Keratinocyte (primary cell): ENCODE results near the gene SWT1. TPM values are rescaled to one million over a fixed set of nuclear protein-coding genes. Genes with fewer than 3 reads are reported as not detected.

Experiments used
- DNase-seq: peaks from one replicate; pipeline ENCODE4 v3.0.0-alpha.2; 2011; ENCODE audit warnings: low read depth, missing footprints, low spot score
- FAIRE-seq: peaks from 2 replicates; lab custom pipeline; 2011; peaks lifted over from hg19 to GRCh38; lab: Jason Lieb, UNC
- H2AFZ ChIP-seq: 2 replicates; pipeline ENCODE4 v1.6.0; 2012; ENCODE audit warnings: low read length, control low read depth, inconsistent platforms; ENCODE audit not compliant: control insufficient read depth
- H3K27ac ChIP-seq: 2 replicates; pipeline ENCODE4 v1.5.1; 2011; ENCODE audit warnings: low read length; ENCODE audit not compliant: control insufficient read depth, insufficient read depth
- H3K27me3 ChIP-seq: 3 replicates; pipeline ENCODE4 v1.6.0; 2011; ENCODE audit warnings: low read length; ENCODE audit not compliant: control insufficient read depth, insufficient read depth; ENCODE audit errors: extremely low read depth
- H3K36me3 ChIP-seq, 2 experiments: 2 replicates in 1 of 2; 3 replicates in 1 of 2; pipeline ENCODE4 v1.5.1; 2011; ENCODE audit warnings: low read length in 2 of 2, mild to moderate bottlenecking in 1 of 2; ENCODE audit not compliant: control insufficient read depth in 2 of 2, insufficient read depth in 2 of 2; ENCODE audit errors: extremely low read depth in 1 of 2
- H3K4me1 ChIP-seq: 3 replicates; pipeline ENCODE4 v1.5.1; 2011; ENCODE audit warnings: low read length; ENCODE audit not compliant: control insufficient read depth, insufficient read depth; ENCODE audit errors: extremely low read depth
- H3K4me2 ChIP-seq: 3 replicates; pipeline ENCODE4 v1.6.0; 2011; ENCODE audit warnings: low read depth, low read length; ENCODE audit not compliant: control insufficient read depth, insufficient read depth; ENCODE audit errors: extremely low read depth
- H3K4me3 ChIP-seq, 3 experiments: fragments of 200-600 bp in 1 of 3; sonication (generic) in 1 of 3; 2 replicates in 2 of 3; 3 replicates in 1 of 3; pipeline ENCODE4 v1.5.1; 2011 to 2016; ENCODE audit warnings: low read length in 3 of 3, mild to moderate bottlenecking in 3 of 3, control low read depth in 2 of 3, inconsistent platforms in 1 of 3, low read depth in 1 of 3, mixed read lengths in 1 of 3, mixed run types in 1 of 3, moderate library complexity in 1 of 3; ENCODE audit not compliant: control insufficient read depth in 2 of 3, insufficient read depth in 2 of 3; ENCODE audit errors: extremely low read depth in 1 of 3
- H3K79me2 ChIP-seq: 2 replicates; pipeline ENCODE4 v1.6.0; 2012; ENCODE audit warnings: low read length; ENCODE audit not compliant: control insufficient read depth, insufficient read depth
- H3K9ac ChIP-seq: 3 replicates; pipeline ENCODE4 v1.6.0; 2011; ENCODE audit warnings: low read length; ENCODE audit not compliant: control insufficient read depth, insufficient read depth; ENCODE audit errors: extremely low read depth
- H3K9me1 ChIP-seq: 3 replicates; pipeline ENCODE4 v1.6.0; 2011; ENCODE audit warnings: low read length; ENCODE audit not compliant: control insufficient read depth, insufficient read depth; ENCODE audit errors: extremely low read depth
- H3K9me3 ChIP-seq: 2 replicates; pipeline ENCODE4 v1.5.1; 2012; ENCODE audit warnings: low read depth, low read length; ENCODE audit not compliant: control insufficient read depth
- H4K20me1 ChIP-seq: 3 replicates; pipeline ENCODE4 v1.6.0; 2011; ENCODE audit warnings: low read length; ENCODE audit not compliant: control insufficient read depth, insufficient read depth; ENCODE audit errors: extremely low read depth
- EZH2 ChIP-seq: IDR thresholded peaks from one replicate; pipeline ENCODE4 v1.6.1; 2012; ENCODE audit warnings: inconsistent platforms, mild to moderate bottlenecking, low read length, moderate library complexity
- dilution Hi-C: fragments of 300-500 bp; cut with MboI; formaldehyde crosslinking; loops from one replicate; pipeline ENCODE4 v1.7.0; 2020; ENCODE audit warnings: low sequenced_read_pairs; ENCODE audit not compliant: extremely low pct_ligation_motif_present
- polyA plus RNA-seq, 5 experiments: library from polyadenylated mRNA; depleted of rRNA in 3 of 5; stranded (reverse) in 3 of 5; stranded (forward) in 1 of 5; unstranded in 1 of 5; fragments of >200 nt; gene quantifications; 1 replicate in 1 of 5; 2 replicates in 3 of 5; 3 replicates in 1 of 5; pipeline versions ENCODE4 v1.2.1 to v1.2.3, GENCODE V29; 2011 to 2012; ENCODE audit warnings: missing spikeins in 2 of 5, low read depth in 1 of 5, low replicate concordance in 1 of 5
- TF ChIP-seq, protein P1 (sequence below), 3 experiments: IDR thresholded peaks in 1 of 3; conservative IDR thresholded peaks in 1 of 3; optimal IDR thresholded peaks in 1 of 3; 2 replicates in 2 of 3; 3 replicates in 1 of 3; pipeline versions ENCODE3 to v1.5.1; 2011; ENCODE audit warnings: low read length in 3 of 3, mild to moderate bottlenecking in 3 of 3, moderate library complexity in 2 of 3, control low read depth in 1 of 3, inconsistent platforms in 1 of 3; ENCODE audit not compliant: insufficient read depth in 2 of 3; ENCODE audit errors: extremely low read depth in 1 of 3

Gene SWT1
- polyA plus RNA-seq, 1 donor (not counting 4 experiments of a cell fraction or from before 2014, with no cell fraction given): 2.9 TPM

DNA sequence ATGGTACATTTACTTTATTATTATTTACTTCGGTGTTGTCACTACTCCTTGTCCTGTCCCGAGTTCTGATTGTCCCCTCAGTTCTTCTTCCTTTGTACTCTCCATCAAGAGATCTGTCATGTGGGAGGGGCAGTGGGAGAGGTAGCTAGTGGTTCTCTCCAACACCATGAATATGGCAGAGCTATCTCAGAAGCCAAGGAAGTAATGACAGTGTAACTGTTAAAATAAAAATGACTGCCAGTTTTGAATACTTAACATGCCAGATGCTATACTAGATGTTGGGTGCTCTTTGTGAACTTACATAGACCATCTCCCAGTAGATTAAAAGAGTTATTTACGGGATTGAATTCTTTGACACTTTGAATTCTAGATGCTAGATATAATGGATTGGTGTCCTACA, 131.5 kb downstream of the SWT1 start:
- TF ChIP-seq, protein P1, sequence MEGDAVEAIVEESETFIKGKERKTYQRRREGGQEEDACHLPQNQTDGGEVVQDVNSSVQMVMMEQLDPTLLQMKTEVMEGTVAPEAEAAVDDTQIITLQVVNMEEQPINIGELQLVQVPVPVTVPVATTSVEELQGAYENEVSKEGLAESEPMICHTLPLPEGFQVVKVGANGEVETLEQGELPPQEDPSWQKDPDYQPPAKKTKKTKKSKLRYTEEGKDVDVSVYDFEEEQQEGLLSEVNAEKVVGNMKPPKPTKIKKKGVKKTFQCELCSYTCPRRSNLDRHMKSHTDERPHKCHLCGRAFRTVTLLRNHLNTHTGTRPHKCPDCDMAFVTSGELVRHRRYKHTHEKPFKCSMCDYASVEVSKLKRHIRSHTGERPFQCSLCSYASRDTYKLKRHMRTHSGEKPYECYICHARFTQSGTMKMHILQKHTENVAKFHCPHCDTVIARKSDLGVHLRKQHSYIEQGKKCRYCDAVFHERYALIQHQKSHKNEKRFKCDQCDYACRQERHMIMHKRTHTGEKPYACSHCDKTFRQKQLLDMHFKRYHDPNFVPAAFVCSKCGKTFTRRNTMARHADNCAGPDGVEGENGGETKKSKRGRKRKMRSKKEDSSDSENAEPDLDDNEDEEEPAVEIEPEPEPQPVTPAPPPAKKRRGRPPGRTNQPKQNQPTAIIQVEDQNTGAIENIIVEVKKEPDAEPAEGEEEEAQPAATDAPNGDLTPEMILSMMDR (optimal IDR thresholded peaks at IDR 0.05 in 1 of 3, IDR thresholded peaks at IDR 0.05 in 1 of 3, conservative IDR thresholded peaks at IDR 0.05 in 1 of 3; ENCODE audit: extremely low read depth in 1 of 3, insufficient read depth in 2 of 3, low read length in 3 of 3): no peak
- TF ChIP-seq EZH2: no peak
- no peaks in the 10 kb centered on the region for H3K79me2 ChIP-seq
- no peaks in the 10 kb centered on the region for H3K9me3 ChIP-seq
- DNase-seq: no peak
- no peak overlapping the region for H2AFZ ChIP-seq
- dilution Hi-C loops: no loop called here
- no peak overlapping the region for H3K4me3 ChIP-seq
- H3K9me1 ChIP-seq: no peaks in the 10 kb centered on the region
- H3K4me2 ChIP-seq: no peak overlapping the region
- H3K27ac ChIP-seq: no peak overlapping the region
- no peaks in the 10 kb centered on the region for H3K36me3 ChIP-seq
- no peak overlapping the region for H3K9ac ChIP-seq
- H3K4me1 ChIP-seq: no peaks in the 10 kb centered on the region
- H3K27me3 ChIP-seq: no peaks in the 10 kb centered on the region
- no peaks in the 10 kb centered on the region for H4K20me1 ChIP-seq
- no peak for FAIRE-seq

- Histone ChIP-seq H2AFZ (no peak overlapping the region), H3K27ac (no peak overlapping the region), H3K36me3 (peaks cover 0 to 2% of the 10 kb centered on the region in 2 experiments), H4K20me1 (no peaks in the 10 kb centered on the region), H3K79me2 (no peaks in the 10 kb centered on the region), H3K9ac (no peak overlapping the region), H3K4me2 (no peak overlapping the region), H3K27me3 (no peaks in the 10 kb centered on the region), H3K9me1 (no peaks in the 10 kb centered on the region), H3K9me3 (no peaks in the 10 kb centered on the region), H3K4me3 (no peak overlapping the region), H3K4me1 (no peaks in the 10 kb centered on the region)
- TF ChIP-seq, protein P1 (optimal IDR thresholded peaks at IDR 0.05 in 1 of 3, IDR thresholded peaks at IDR 0.05 in 1 of 3, conservative IDR thresholded peaks at IDR 0.05 in 1 of 3; ENCODE audit: extremely low read depth in 1 of 3, insufficient read depth in 2 of 3, low read length in 3 of 3): no peak
- no peak for TF ChIP-seq EZH2
- DNase-seq (no peak), FAIRE-seq (no peak)
- dilution Hi-C loops: loop anchor here (10.0 kb wide), 1 partner anchor 385 kb away; no protein-coding TSS in a partner anchor
These were observed 132.9 kb downstream of the SWT1 start for GRCh38 chr1:185289880-185290279.
